PC-3 (cell line): ENCODE results near the gene CEP78. TPM values are rescaled to one million over a fixed set of nuclear protein-coding genes. Genes with fewer than 3 reads are reported as not detected.

Source experiments
- ATAC-seq: fragments of 200-7000 bp; cut with Tn5 transposase; 2 replicates; pipeline ENCODE4 v1.9.1; 2020; ENCODE audit warnings: mild to moderate bottlenecking, moderate library complexity
- BruUV-seq: library from RNA; stranded (reverse); fragments of 400-500 nt; replicated peaks from 2 replicates; lab custom pipeline; 2021; lab: Mats Ljungman, UMichigan
- CTCF ChIA-PET: fragments of 300-600 bp; sonication (Branson Sonifier 250); formaldehyde crosslinking; loops from one replicate; lab custom pipeline; 2022; ENCODE audit warnings: antibody characterized with exemption; lab: Charles Lee
- POLR2A ChIA-PET: fragments of 300-600 bp; sonication (Branson Sonifier 250); formaldehyde crosslinking; loops from one replicate; lab custom pipeline; 2022; ENCODE audit warnings: antibody characterized with exemption; ENCODE audit not compliant: unreplicated experiment; lab: Charles Lee
- DNase-seq: peaks from one replicate; pipeline ENCODE4 v3.0.0-alpha.2; 2015
- H2AFZ ChIP-seq: fragments of 300-600 bp; sonication (generic); 2 replicates; pipeline ENCODE4 v1.6.0; 2016; ENCODE audit warnings: antibody characterized with exemption, low read length
- H3F3A ChIP-seq: fragments of 300-600 bp; sonication (generic); one replicate; pipeline ENCODE4 v1.6.0; 2017; ENCODE audit warnings: antibody characterized with exemption, low read length, control low read depth, mild to moderate bottlenecking; ENCODE audit not compliant: unreplicated experiment
- H3K27ac ChIP-seq: fragments of 300-600 bp; sonication (generic); 2 replicates; pipeline ENCODE4 v1.5.1; 2016; ENCODE audit warnings: mild to moderate bottlenecking, low read length
- H3K27me3 ChIP-seq: fragments of 300-600 bp; sonication (generic); 2 replicates; pipeline ENCODE4 v1.6.1; 2016; ENCODE audit warnings: low read length, mixed read lengths
- H3K36me3 ChIP-seq: fragments of 300-600 bp; sonication (generic); 2 replicates; pipeline ENCODE4 v1.6.1; 2016; ENCODE audit warnings: low read depth, mixed run types, low read length, mixed read lengths
- H3K4me1 ChIP-seq: fragments of 300-600 bp; sonication (generic); 2 replicates; pipeline ENCODE4 v1.5.1; 2016; ENCODE audit warnings: low read length; ENCODE audit not compliant: insufficient read depth
- H3K4me2 ChIP-seq: fragments of 300-600 bp; sonication (generic); 2 replicates; pipeline ENCODE4 v1.6.0; 2016; ENCODE audit warnings: low read length
- H3K4me3 ChIP-seq: fragments of 300-600 bp; sonication (generic); 2 replicates; pipeline ENCODE4 v1.5.1; 2016; ENCODE audit warnings: mild to moderate bottlenecking, low read length, mixed read lengths
- H3K79me2 ChIP-seq: fragments of 300-600 bp; sonication (generic); 2 replicates; pipeline ENCODE4 v1.6.1; 2017; ENCODE audit warnings: low read length, mixed read lengths
- H3K9ac ChIP-seq: fragments of 300-600 bp; sonication (generic); 2 replicates; pipeline ENCODE4 v1.6.0; 2016; ENCODE audit warnings: mild to moderate bottlenecking, low read length
- H3K9me2 ChIP-seq: fragments of 300-600 bp; sonication (generic); replicated peaks from 2 replicates; pipeline ENCODE4 v1.6.1; 2016; ENCODE audit warnings: mixed run types, low read length, mixed read lengths
- H3K9me3 ChIP-seq: fragments of 300-600 bp; sonication (generic); 2 replicates; pipeline ENCODE4 v1.6.1; 2016; ENCODE audit warnings: low read length, mixed read lengths
- H4K20me1 ChIP-seq: fragments of 300-600 bp; sonication (generic); 2 replicates; pipeline ENCODE4 v1.6.1; 2016; ENCODE audit warnings: low read length, mixed read lengths
- CTCF ChIP-seq: fragments of 300-600 bp; sonication (generic); conservative IDR thresholded peaks from 2 replicates; pipeline ENCODE4 v1.5.1; 2017; ENCODE audit warnings: antibody characterized with exemption, low read depth, mild to moderate bottlenecking, low read length
- EZH2 ChIP-seq: fragments of 300-600 bp; sonication (generic); IDR thresholded peaks from one replicate; pipeline ENCODE4 v1.6.1; 2017; ENCODE audit warnings: antibody characterized with exemption, mild to moderate bottlenecking, low read length; ENCODE audit not compliant: unreplicated experiment
- EZH2phosphoT487 ChIP-seq: fragments of 300-600 bp; sonication (generic); IDR thresholded peaks from 2 replicates; pipeline ENCODE4 v1.6.1; 2018; ENCODE audit warnings: mild to moderate bottlenecking, antibody characterized with exemption, low read length, borderline replicate concordance
- intact Hi-C: fragments of 100-400 bp; cut with micrococcal nuclease; formaldehyde crosslinking; loops from 2 replicates; pipeline ENCODE4 v1.9.0; 2023
- total RNA-seq: library from RNA; depleted of rRNA; stranded (reverse); fragments of >200 nt; gene quantifications from 2 replicates; pipeline ENCODE4 v1.2.3, GENCODE V29; 2014

The CEP78 gene
- total RNA-seq, 1 experiment from 2014 or later: 52.5 TPM

DNA sequence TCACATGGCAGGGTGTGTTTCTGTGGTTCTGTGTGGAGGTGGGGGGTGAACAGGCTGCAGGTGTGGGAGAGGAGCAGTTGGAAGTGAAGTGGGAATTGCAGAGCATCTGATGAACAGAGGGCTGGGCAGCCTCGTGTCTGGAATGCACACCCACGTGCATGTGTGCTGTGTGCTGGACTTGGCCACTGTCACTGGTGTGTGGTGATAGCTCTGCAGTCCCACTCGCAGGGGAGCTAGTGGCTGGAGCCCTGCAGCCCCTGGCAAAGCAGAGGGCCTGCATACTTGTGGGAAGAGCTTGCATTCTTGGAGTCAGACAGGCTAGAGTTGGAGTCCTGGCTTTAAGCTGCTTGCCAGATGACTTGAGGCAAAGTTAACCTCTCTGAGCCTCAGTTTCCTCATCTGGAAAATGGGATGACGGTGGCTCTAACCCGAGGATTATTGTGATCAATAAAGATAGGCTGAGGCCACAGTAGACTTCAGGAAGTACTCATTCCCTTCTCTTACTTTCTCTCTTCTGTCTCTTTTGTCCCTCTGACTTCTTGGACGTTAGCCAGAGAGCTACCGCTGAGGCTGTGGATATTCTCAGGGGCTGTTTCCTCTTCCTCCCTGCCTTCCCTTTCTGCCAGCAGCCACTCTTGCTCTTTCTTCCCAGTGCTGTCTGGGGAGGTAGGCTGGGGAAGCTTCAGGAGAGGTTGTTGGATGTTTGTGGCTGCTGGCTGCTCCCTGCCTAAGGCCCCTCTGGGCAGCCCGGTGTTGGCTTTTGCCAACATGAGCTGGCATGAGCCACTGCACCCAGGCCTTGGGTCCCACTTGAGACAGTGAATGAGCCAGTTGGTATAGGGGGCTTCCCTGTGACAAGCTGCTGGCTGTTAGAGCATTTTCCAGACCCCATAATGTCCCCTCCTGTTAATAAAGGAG lies 79.3 kb downstream of the CEP78 start:
- Histone ChIP-seq H3F3A (no peaks in the 10 kb centered on the region), H3K4me3 (no peak overlapping the region), H3K9ac (no peak overlapping the region), H3K27ac (no peak overlapping the region), H3K4me2 (no peak overlapping the region), H3K79me2 (no peaks in the 10 kb centered on the region), H3K27me3 (no peaks in the 10 kb centered on the region), H2AFZ (no peak overlapping the region), H3K9me3 (no peaks in the 10 kb centered on the region), H3K4me1 (peaks cover 6% of the 10 kb centered on the region), H3K9me2 (no peaks in the 10 kb centered on the region), H3K36me3 (peaks cover 14% of the 10 kb centered on the region), H4K20me1 (no peaks in the 10 kb centered on the region)
- intact Hi-C loops: loop anchor here (5.0 kb wide), 1 partner anchor 37 kb away; no protein-coding TSS in a partner anchor
- BruUV-seq: no TSS peak
- ATAC-seq: no peak
- CTCF ChIA-PET: no interaction called here
- DNase-seq: no peak
- POLR2A ChIA-PET: no interaction called here
- TF ChIP-seq EZH2 (no peak), CTCF (no peak), EZH2phosphoT487 (no peak)

DNA sequence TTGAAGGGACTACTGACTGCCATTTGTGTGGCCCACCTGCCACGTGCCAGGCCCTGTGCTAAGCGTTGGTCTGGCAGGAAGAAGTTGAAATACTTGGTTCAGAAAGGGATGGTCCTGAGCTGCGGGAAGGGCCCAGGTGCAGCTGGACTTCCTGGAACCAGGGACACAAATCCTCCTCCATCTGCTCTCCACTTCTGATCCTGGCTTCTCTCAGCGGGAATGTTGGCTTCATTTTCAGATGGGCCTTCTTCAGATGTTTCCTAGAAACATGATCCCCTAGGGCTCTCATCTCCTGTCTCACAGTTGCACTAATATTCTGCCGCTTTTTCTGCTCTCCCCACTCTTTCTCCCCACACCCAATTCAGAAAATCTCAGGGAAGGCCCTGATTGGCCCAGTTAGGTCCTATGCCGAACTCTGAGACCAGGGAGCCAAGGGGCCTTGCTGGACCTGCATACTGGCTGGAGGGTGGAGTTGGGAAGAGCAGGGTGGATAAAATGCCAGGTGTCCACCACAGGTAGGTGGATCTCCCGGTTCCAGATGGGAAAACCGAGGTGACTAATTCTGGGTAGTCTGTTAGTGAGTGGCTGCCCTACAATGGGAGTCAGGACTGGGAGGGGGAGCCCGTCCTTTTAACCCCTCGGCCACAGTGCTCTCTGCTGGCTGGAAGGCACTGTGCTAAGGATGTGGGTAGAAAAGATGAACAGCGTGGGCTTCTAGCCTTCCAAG lies 80.5 kb downstream of the CEP78 start:
- ChIA-PET POLR2A (no interaction called here), CTCF (no interaction called here)
- no peak overlapping the region for H3K9ac ChIP-seq
- no peaks in the 10 kb centered on the region for H3K79me2 ChIP-seq
- H3K4me1 ChIP-seq: peaks cover 6% of the 10 kb centered on the region
- no peaks in the 10 kb centered on the region for H4K20me1 ChIP-seq
- H3K27me3 ChIP-seq: no peaks in the 10 kb centered on the region
- H3K9me3 ChIP-seq: no peaks in the 10 kb centered on the region
- H3K9me2 ChIP-seq: no peaks in the 10 kb centered on the region
- H3K4me2 ChIP-seq: no peak overlapping the region
- intact Hi-C loops: no loop called here
- ATAC-seq (no peak), DNase-seq (no peak)
- no peak overlapping the region for H3K27ac ChIP-seq
- no peaks in the 10 kb centered on the region for H3F3A ChIP-seq
- no TSS peak for BruUV-seq
- peaks cover 14% of the 10 kb centered on the region for H3K36me3 ChIP-seq
- TF ChIP-seq EZH2phosphoT487: no peak
- no peak for TF ChIP-seq CTCF
- no peak for TF ChIP-seq EZH2
- H3K4me3 ChIP-seq: no peak overlapping the region
- no peak overlapping the region for H2AFZ ChIP-seq
